A549 (cell line): ENCODE data around the gene PPP4R1. TPM values are rescaled to one million over a fixed set of nuclear protein-coding genes. Genes with fewer than 3 reads are reported as not detected.

ENCODE experiments used
- ATAC-seq, 2 experiments: fragments of 200-7000 bp in 1 of 2; fragments of >200 bp in 1 of 2; cut with Nextera tagmentation in 1 of 2; cut with Tn5 transposase in 1 of 2; 3 replicates each; pipeline versions ENCODE4 v1.8.0 to v1.9.1; 2018 to 2020; ENCODE audit warnings: mild to moderate bottlenecking in 1 of 2, moderate library complexity in 1 of 2
- CTCF ChIA-PET: fragments of 300-600 bp; sonication (Branson Sonifier 250); formaldehyde crosslinking; extraction: SDS; loops from one replicate; lab custom pipeline; 2021; ENCODE audit warnings: antibody characterized with exemption, inconsistent platforms; lab: Yijun Ruan, JAX
- POLR2A ChIA-PET: fragments of 350-600 bp; formaldehyde crosslinking; extraction: SDS; loops from one replicate; lab custom pipeline; 2021; ENCODE audit warnings: antibody characterized with exemption, inconsistent platforms; lab: Yijun Ruan, JAX
- DNase-seq, 2 experiments: peaks; one replicate each; pipeline versions ENCODE4 v3.0.0 to v3.0.0-alpha.2; 2011 to 2016; ENCODE audit warnings: low read depth in 1 of 2, low spot score in 1 of 2
- FAIRE-seq: peaks from 2 replicates; lab custom pipeline; 2011; peaks lifted over from hg19 to GRCh38; lab: Jason Lieb, UNC
- H3K27ac ChIP-seq, 2 experiments: fragments of >200 bp; sonication (Bioruptor Twin); formaldehyde crosslinking; 3 replicates each; pipeline ENCODE4 v1.5.1; 2016 to 2017
- H3K4me1 ChIP-seq: fragments of >200 bp; sonication (Bioruptor Twin); formaldehyde crosslinking; 3 replicates; pipeline ENCODE4 v1.6.1; 2016
- H3K4me2 ChIP-seq: fragments of >200 bp; sonication (Bioruptor Twin); formaldehyde crosslinking; 3 replicates; pipeline ENCODE4 v1.6.1; 2016
- H3K4me3 ChIP-seq: fragments of >200 bp; sonication (Bioruptor Twin); formaldehyde crosslinking; 3 replicates; pipeline ENCODE4 v1.5.1; 2016
- H3K9me3 ChIP-seq: fragments of >200 bp; sonication (Bioruptor Twin); formaldehyde crosslinking; 3 replicates; pipeline ENCODE4 v1.6.1; 2016
- BCL3 ChIP-seq: fragments of >200 bp; sonication (Bioruptor Twin); formaldehyde crosslinking; IDR thresholded peaks from 3 replicates; pipeline ENCODE4 v1.6.1; 2016
- CEBPB ChIP-seq, 2 experiments: fragments of >200 bp in 1 of 2; sonication (Bioruptor Twin) in 1 of 2; formaldehyde crosslinking in 1 of 2; IDR thresholded peaks; 2 replicates each; pipeline ENCODE4 v1.6.1; 2012 to 2016
- CHD2 ChIP-seq: fragments of 150-350 bp; IDR thresholded peaks from 2 replicates; pipeline ENCODE4 v1.6.1; 2014; ENCODE audit warnings: low read length; ENCODE audit not compliant: partially characterized antibody
- CHD4 ChIP-seq: fragments of 200-600 bp; sonication (generic); IDR thresholded peaks from 2 replicates; pipeline ENCODE4 v1.6.1; 2016; ENCODE audit warnings: antibody characterized with exemption, mild to moderate bottlenecking, borderline replicate concordance
- CTCF ChIP-seq: fragments of >200 bp; sonication (Bioruptor Twin); formaldehyde crosslinking; IDR thresholded peaks from 3 replicates; pipeline ENCODE4 v1.5.1; 2016
- EHMT2 ChIP-seq: fragments of 200-600 bp; sonication (generic); IDR thresholded peaks from 2 replicates; pipeline ENCODE4 v1.6.1; 2016; ENCODE audit warnings: antibody characterized with exemption, low read depth, mild to moderate bottlenecking, moderate library complexity
- EP300 ChIP-seq, 2 experiments: fragments of >200 bp; sonication (Bioruptor Twin); formaldehyde crosslinking; IDR thresholded peaks; 2 replicates in 1 of 2; 3 replicates in 1 of 2; pipeline ENCODE4 v1.6.1; 2016 to 2017
- FOSB ChIP-seq: fragments of 250-450 bp; sonication (Bioruptor Pico); IDR thresholded peaks from 2 replicates; pipeline ENCODE4 v1.5.0; 2020; ENCODE audit warnings: mild to moderate bottlenecking, moderate library complexity
- FOSL2 ChIP-seq, 2 experiments: fragments of 450-650 bp in 1 of 2; fragments of >200 bp in 1 of 2; sonication (Bioruptor Twin) in 1 of 2; formaldehyde crosslinking; IDR thresholded peaks; 2 replicates each; pipeline versions ENCODE4 v1.5.0 to v1.6.1; 2016 to 2020; ENCODE audit warnings: mild to moderate bottlenecking in 1 of 2, moderate library complexity in 1 of 2
- HES2 ChIP-seq: fragments of >200 bp; sonication (Bioruptor Twin); formaldehyde crosslinking; IDR thresholded peaks from 2 replicates; pipeline ENCODE4 v1.6.1; 2016
- HEYL ChIP-seq: fragments of 250-450 bp; sonication (Bioruptor Pico); IDR thresholded peaks from 2 replicates; pipeline ENCODE4 v1.8.0; 2021; ENCODE audit warnings: mild to moderate bottlenecking, moderate library complexity
- KDM5A ChIP-seq: fragments of 200-600 bp; sonication (generic); IDR thresholded peaks from 2 replicates; pipeline ENCODE4 v1.6.1; 2016; ENCODE audit warnings: antibody characterized with exemption, mild to moderate bottlenecking
- MAX ChIP-seq: IDR thresholded peaks from 2 replicates; pipeline ENCODE4 v1.6.1; 2012
- NR3C1 ChIP-seq: fragments of >200 bp; sonication (Bioruptor Twin); formaldehyde crosslinking; IDR thresholded peaks from 3 replicates; pipeline ENCODE4 v1.6.1; 2017
- PHF8 ChIP-seq: fragments of 200-600 bp; sonication (generic); IDR thresholded peaks from 2 replicates; pipeline ENCODE4 v1.6.1; 2016; ENCODE audit warnings: low read depth, mild to moderate bottlenecking, antibody characterized with exemption, moderate library complexity, borderline replicate concordance
- RAD21 ChIP-seq, 2 experiments: fragments of >200 bp in 1 of 2; sonication (Bioruptor Twin) in 1 of 2; formaldehyde crosslinking in 1 of 2; IDR thresholded peaks in 1 of 2; conservative IDR thresholded peaks in 1 of 2; 2 replicates in 1 of 2; 3 replicates in 1 of 2; pipeline ENCODE4 v1.6.1; 2012 to 2018; ENCODE audit warnings: inconsistent platforms in 1 of 2
- RARB ChIP-seq: fragments of 250-450 bp; sonication (Bioruptor Pico); IDR thresholded peaks from 2 replicates; pipeline ENCODE4 v1.8.0; 2021; ENCODE audit warnings: mild to moderate bottlenecking, moderate library complexity
- RNF2 ChIP-seq: fragments of 200-600 bp; sonication (generic); IDR thresholded peaks from 2 replicates; pipeline ENCODE4 v1.6.1; 2016; ENCODE audit warnings: low read depth, mild to moderate bottlenecking, antibody characterized with exemption, moderate library complexity, borderline replicate concordance
- TFCP2L1 ChIP-seq: fragments of 250-450 bp; sonication (Bioruptor Pico); IDR thresholded peaks from 2 replicates; pipeline ENCODE4 v1.5.0; 2021; ENCODE audit warnings: mild to moderate bottlenecking
- WGBS: methylation state at CpG from one replicate; pipeline ENCODE4 v1.1.6; 2017; ENCODE audit errors: missing lambda C conversion rate; 5-methylcytosine and 5-hydroxymethylcytosine counted together
- polyA plus RNA-seq, 4 experiments: library from polyadenylated mRNA; depleted of rRNA in 3 of 4; stranded (reverse); fragments of >200 nt; fragmentation: RNase III in 1 of 4; extraction: RNeasy Plus Mini Kit Qiagen cat#74134 plus additional on column Dnase treatment in 1 of 4; gene quantifications; 2 replicates in 3 of 4; 3 replicates in 1 of 4; pipeline ENCODE4 v1.2.3, GENCODE V29; 2011 to 2017
- TF ChIP-seq, protein P1 (sequence below): fragments of 250-450 bp; sonication (Bioruptor Pico); IDR thresholded peaks from 2 replicates; pipeline ENCODE4 v1.5.0; 2020; ENCODE audit warnings: low read depth, mild to moderate bottlenecking, moderate library complexity

Gene PPP4R1
- polyA plus RNA-seq, 2 of the 4 experiments (the other 2 are of a cell fraction): 40.1 to 97.3 TPM

GRCh38 chr18:9599328-9599727, 15.0 kb downstream of the PPP4R1 start:
- CTCF ChIA-PET: interaction anchor here (0.7 to 2.9 kb wide), 4 partner anchors 13 to 75 kb away, joined by 4 to 8 read pairs (median 6); no protein-coding TSS in a partner anchor
- FAIRE-seq: no peak
- POLR2A ChIA-PET: no interaction called here
- H3K4me1 ChIP-seq: peaks cover 21% of the 10 kb centered on the region
- no peak for ATAC-seq
- H3K9me3 ChIP-seq: peaks cover 22% of the 10 kb centered on the region; the same call in 2 of the 3 replicates
- no peak overlapping the region for H3K4me3 ChIP-seq
- no peak overlapping the region for H3K27ac ChIP-seq
- TF ChIP-seq HES2 (no peak), HEYL (no peak), FOSB (CRISPR knock-in tag) (no peak), EHMT2 (no peak), CEBPB (IDR thresholded peaks at IDR 0.05) (no peak), EP300 (IDR thresholded peaks at IDR 0.05) (no peak), RNF2 (no peak), RAD21 (conservative IDR thresholded peaks at IDR 0.05 in 1 of 2, IDR thresholded peaks at IDR 0.05 in 1 of 2) (no peak), CTCF (no peak)
- TF ChIP-seq, protein P1, sequence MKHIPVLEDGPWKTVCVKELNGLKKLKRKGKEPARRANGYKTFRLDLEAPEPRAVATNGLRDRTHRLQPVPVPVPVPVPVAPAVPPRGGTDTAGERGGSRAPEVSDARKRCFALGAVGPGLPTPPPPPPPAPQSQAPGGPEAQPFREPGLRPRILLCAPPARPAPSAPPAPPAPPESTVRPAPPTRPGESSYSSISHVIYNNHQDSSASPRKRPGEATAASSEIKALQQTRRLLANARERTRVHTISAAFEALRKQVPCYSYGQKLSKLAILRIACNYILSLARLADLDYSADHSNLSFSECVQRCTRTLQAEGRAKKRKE (CRISPR knock-in tag): no peak
- TF ChIP-seq, all 56 proteins: peak for 0
- no peak for DNase-seq
- H3K4me2 ChIP-seq: no peak overlapping the region

DNA sequence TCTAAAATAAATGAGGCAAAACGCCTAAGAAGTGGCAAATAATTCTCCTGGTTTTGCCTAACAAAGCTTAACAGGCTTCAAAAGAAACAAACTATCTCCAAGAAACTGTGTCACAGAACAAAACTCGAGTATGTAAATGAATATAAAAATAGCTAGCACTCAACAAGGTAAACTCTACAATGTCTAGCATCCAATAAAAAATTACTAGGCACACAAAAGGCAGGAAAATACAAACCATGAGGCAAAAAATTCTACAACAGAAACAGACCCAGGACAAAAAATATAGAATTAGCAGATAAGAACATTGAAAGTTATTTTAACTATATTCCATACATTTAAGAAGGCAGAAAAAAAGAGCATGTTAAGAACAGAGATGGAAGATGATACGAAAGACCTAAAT, 16.8 kb downstream of the PPP4R1 start:
- Histone ChIP-seq H3K9me3 (peaks cover 22% of the 10 kb centered on the region; the same call in 2 of the 3 replicates), H3K4me3 (no peak overlapping the region), H3K4me2 (no peak overlapping the region), H3K4me1 (peaks cover 22% of the 10 kb centered on the region), H3K27ac (no peak overlapping the region)
- no peak for FAIRE-seq
- no peak for DNase-seq
- ChIA-PET CTCF (interaction anchor here (0.6 to 2.0 kb wide), 2 partner anchors 64 to 301 kb away, joined by 4 to 5 read pairs; no protein-coding TSS in a partner anchor), POLR2A (no interaction called here)
- TF ChIP-seq CHD4 (no peak), PHF8 (no peak), FOSB (CRISPR knock-in tag) (no peak), KDM5A (no peak), RARB (CRISPR knock-in tag) (no peak), BCL3 (no peak), RAD21 (conservative IDR thresholded peaks at IDR 0.05 in 1 of 2, IDR thresholded peaks at IDR 0.05 in 1 of 2) (no peak), TFCP2L1 (CRISPR knock-in tag) (no peak), NR3C1 (no peak), CHD2 (no peak), MAX (no peak), FOSL2 (IDR thresholded peaks at IDR 0.05) (no peak), FOSL2 (CRISPR knock-in tag; IDR thresholded peaks at IDR 0.05) (no peak)
- no peak for ATAC-seq
- 77% methylated on average over 3 of the region's 3 CpGs for WGBS
